Neural progenitor cell (in vitro differentiated cells): ENCODE results near the gene NDUFA1.
"Not testable (repeated sequence)": the region's sequence is repeated elsewhere in the genome, so short reads cannot be mapped to it uniquely, and the experiment has no call there.

Experiments used
- EZH2 ChIP-seq: fragments of 200-600 bp; sonication (generic); IDR thresholded peaks from 2 replicates; pipeline ENCODE4 v1.6.1; 2017; ENCODE audit warnings: antibody characterized with exemption, mild to moderate bottlenecking, moderate library complexity
- TF ChIP-seq, protein P1 (sequence below): fragments of 200-600 bp; sonication (generic); IDR thresholded peaks from 2 replicates; pipeline ENCODE4 v1.5.1; 2017; ENCODE audit warnings: antibody characterized with exemption, mild to moderate bottlenecking

DNA sequence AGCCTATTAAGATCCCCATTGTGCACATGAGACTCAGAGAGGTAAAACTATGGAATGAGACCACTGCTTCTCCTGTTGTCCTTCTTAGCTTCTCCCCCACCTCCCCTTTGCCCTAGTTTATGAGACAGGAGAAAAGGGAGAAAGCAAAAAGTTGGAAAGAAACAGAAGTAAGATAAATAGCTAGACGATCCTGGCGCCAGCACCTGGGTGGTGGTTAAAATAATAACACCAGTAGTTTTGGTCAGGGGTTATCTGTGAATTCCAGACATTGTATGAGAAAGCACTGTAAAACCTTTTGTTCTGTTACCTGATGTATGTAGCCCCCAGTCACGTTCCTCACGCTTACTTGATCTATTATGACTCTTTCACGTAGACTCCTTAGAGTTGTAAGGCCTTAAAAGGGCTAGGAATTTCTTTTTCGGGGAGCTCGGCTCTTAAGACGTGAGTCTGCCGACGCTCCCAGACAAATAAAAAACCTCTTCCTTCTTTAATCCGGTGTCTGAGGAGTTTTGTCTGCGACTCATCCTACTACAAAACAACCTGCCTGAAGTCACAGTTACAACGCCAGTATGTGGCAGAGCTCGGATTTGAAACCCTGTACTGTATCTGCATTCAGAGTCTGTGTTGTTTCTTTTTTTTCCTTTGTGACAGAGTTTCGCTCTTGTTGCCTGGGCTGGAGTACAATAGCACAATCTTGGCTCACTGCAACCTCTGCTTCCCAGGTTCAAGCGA is 20.5 kb downstream of the NDUFA1 start:
- TF ChIP-seq EZH2: not testable (repeated sequence)
- TF ChIP-seq, protein P1, sequence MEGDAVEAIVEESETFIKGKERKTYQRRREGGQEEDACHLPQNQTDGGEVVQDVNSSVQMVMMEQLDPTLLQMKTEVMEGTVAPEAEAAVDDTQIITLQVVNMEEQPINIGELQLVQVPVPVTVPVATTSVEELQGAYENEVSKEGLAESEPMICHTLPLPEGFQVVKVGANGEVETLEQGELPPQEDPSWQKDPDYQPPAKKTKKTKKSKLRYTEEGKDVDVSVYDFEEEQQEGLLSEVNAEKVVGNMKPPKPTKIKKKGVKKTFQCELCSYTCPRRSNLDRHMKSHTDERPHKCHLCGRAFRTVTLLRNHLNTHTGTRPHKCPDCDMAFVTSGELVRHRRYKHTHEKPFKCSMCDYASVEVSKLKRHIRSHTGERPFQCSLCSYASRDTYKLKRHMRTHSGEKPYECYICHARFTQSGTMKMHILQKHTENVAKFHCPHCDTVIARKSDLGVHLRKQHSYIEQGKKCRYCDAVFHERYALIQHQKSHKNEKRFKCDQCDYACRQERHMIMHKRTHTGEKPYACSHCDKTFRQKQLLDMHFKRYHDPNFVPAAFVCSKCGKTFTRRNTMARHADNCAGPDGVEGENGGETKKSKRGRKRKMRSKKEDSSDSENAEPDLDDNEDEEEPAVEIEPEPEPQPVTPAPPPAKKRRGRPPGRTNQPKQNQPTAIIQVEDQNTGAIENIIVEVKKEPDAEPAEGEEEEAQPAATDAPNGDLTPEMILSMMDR: not testable (repeated sequence)
